SIG-M5 treated with dmso at 0.1 percent for 504 hours (cell line): Measurements from ENCODE around the gene C2orf49.

Experiments used
- DNase-seq: peaks from one replicate; lab custom pipeline; 2025; ENCODE audit not compliant: unreplicated experiment; lab: John Stamatoyannopoulos, UW

C2orf49 gene

GRCh38 chr2:105398336-105399206, 61.2 kb downstream of the C2orf49 start, which contains the start of gene FHL2:
Gene FHL2 (minus strand): TSS chr2:105399051. CDS start chr2:105386516, 12,535 bp downstream.
- DNase-seq: peak; percentile 59
